GM18868 (cell line): ENCODE measurements around the gene ZNF521.

Experiments used
- ATAC-seq: cut with Tn5 transposase; IDR thresholded peaks from one replicate; pipeline ENCODE4 v1.9.1; 2021; ENCODE audit warnings: mild to moderate bottlenecking, moderate library complexity; ENCODE audit not compliant: unreplicated experiment

Gene ZNF521

GRCh38 chr18:25175558-25176517 is 176.1 kb downstream of the ZNF521 start:
- no peak for ATAC-seq

GRCh38 chr18:25174324-25174723 is 177.6 kb downstream of the ZNF521 start:
- ATAC-seq = no peak

- ATAC-seq = no peak
These were observed 180.6 kb downstream of the ZNF521 start for GRCh38 chr18:25171334-25171733.

- no peak for ATAC-seq
These were observed 181.6 kb downstream of the ZNF521 start for GRCh38 chr18:25170402-25170801.

GRCh38 chr18:25169701-25170100 is 182.3 kb downstream of the ZNF521 start:
- ATAC-seq = no peak

- ATAC-seq = no peak
These were observed 184.2 kb downstream of the ZNF521 start for GRCh38 chr18:25167612-25168410.

GRCh38 chr18:25166113-25166512 is 185.9 kb downstream of the ZNF521 start:
- ATAC-seq = no peak

- ATAC-seq = peak; percentile 94
These were observed 186.8 kb downstream of the ZNF521 start for GRCh38 chr18:25164848-25165811.

GRCh38 chr18:25164211-25164847 is 187.6 kb downstream of the ZNF521 start:
- ATAC-seq = peak; percentile 32

GRCh38 chr18:25153426-25153825 is 198.5 kb downstream of the ZNF521 start:
- ATAC-seq = no peak

- ATAC-seq = no peak
These were observed 204.0 kb downstream of the ZNF521 start for GRCh38 chr18:25147877-25148488.

- ATAC-seq = no peak
These were observed 205.5 kb downstream of the ZNF521 start for GRCh38 chr18:25146512-25146910.

- no peak for ATAC-seq
These were observed 206.0 kb downstream of the ZNF521 start for GRCh38 chr18:25145731-25146511.

- no peak for ATAC-seq
These were observed 207.1 kb downstream of the ZNF521 start for GRCh38 chr18:25144820-25145219.

GRCh38 chr18:25141886-25142285 is 210.1 kb downstream of the ZNF521 start:
- no peak for ATAC-seq

GRCh38 chr18:25141399-25141798 is 210.6 kb downstream of the ZNF521 start:
- no peak for ATAC-seq

GRCh38 chr18:25140962-25141308 is 211.0 kb downstream of the ZNF521 start:
- ATAC-seq = no peak

GRCh38 chr18:25140124-25140961 is 211.6 kb downstream of the ZNF521 start:
- no peak for ATAC-seq
